Stimulated activated CD8-positive, alpha-beta memory T cell treated with anti-CD3 and anti-CD28 coated beads, Interleukin-4, amount 100 ng/mL, for 4 hours (primary cell): Measurements from ENCODE around the gene UBE2I.

Experiments
- DNase-seq, 2 donors: peaks; one replicate each; pipeline ENCODE4 v3.0.0-alpha.2; 2020; ENCODE audit warnings: low read depth in 2 of 2, low spot score in 1 of 2

UBE2I gene

DNA sequence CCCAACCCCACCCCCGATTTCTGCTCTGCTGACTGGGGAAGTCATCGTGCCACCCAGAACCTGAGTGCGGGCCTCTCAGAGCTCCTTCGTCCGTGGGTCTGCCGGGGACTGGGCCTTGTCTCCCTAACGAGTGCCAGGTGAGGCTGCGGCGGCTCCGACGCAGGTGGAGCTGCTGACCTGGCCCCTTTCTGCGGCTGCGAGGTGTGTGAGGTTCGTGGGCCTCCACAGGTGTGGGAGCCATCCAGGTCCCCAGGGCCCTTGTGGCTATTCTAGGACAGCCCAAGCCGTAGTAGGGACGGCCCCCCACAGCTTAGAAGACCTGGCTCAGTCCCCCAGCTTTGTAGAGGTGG, 3.0 kb downstream of the UBE2I start:
- DNase-seq: no peak

DNA sequence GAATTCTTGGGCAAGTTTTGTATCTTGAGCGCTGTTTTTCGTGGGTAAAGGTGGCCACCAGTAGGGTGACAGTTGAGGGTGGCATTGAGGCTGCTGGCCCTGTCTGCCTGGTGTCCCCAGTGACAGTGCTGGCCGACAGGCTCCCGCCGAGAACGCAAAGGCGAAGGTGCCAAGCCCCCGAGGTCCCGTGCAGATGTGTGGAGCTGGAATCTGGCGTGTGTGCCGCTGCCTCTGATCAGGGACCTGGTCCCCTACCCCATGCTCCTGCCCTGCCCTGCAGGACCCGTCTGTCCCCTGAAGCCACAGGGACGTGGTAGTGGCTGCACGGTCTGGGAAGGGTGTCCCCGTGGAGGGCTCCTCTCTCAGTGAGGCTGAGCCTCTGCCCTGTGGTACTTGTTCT, 3.5 kb downstream of the UBE2I start:
- no peak for DNase-seq

GRCh38 chr16:1313721-1314369, 4.4 kb downstream of the UBE2I start:
- DNase-seq: no peak

DNA sequence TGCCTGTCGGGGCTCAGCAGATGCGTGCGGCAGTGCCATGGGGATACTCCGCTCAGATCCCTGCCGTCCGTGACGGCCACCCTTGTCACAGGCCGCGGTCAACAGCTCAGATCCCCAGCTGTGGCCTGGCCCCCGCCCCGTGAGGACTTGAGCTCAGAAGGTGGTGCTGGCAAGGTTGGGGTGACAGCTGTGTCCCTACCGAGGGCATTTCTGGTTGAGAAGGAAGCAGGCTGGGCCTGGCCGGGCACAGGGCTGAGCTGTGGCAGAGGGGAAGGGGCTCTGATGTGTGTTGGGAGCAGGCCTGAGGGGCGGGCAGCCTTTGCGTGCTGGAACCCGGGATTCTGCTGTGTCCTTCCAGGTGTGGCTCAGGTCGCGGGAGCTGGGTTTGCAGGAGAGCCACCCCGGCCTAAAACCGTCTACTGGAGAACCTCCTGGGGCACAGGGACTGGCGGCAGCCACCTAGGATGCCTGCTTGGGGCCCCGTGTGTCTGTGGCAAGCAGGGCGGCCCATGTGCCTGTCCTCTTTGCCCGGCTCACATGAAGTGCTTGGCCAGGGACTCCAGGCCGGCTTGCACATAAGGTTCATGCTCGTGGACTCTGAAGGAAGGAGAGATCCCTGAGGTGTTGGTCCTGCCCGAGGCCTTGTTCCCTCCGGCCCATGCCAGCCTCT, 5.1 kb downstream of the UBE2I start:
- no peak for DNase-seq

DNA sequence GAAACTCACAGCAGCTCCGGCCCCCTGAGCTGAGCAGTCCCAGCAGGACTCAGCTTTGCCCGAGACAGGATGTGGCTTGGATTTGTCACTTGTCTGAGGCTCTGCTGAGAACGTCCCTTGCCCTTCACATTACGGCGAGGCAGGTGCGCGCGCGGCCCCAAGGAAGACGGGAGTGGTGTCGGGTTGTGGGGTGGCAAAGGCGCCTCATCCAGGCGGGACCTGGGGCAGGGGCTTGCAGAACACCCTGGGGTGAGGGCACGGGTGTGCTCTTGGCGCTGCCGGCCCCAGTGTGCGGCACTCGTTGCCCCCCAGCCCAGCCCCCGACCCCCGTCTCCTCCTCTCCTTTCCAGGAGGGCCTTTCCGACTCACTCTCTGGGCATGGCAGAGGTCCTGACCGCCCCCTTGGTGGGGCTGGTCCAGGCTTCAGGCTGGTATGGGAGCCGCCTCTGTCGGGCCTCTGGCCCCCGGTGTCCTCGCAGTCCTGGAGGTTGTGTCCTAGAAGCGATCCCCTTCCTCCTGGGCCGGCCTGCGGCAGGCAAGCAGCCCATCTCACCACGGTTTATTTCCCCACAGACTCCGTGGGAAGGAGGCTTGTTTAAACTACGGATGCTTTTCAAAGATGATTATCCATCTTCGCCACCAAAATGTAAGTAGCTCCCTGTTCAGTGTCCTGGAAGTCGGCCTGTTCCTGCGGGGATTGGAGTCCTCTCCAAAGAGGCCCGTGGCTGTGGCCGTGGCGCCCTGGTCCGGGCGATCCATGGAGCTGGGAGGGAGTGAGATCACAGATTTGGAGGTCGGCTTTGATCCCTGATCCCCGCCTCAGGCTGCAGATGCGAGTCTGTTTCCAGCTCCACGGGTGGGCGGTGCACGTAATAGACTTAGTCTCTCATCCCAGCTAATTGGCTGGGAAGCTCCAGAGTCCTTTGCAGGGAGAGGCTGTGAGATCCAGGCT, 5.9 kb downstream of the UBE2I start:
- no peak for DNase-seq

- no peak for DNase-seq
These were observed 6.6 kb downstream of the UBE2I start for GRCh38 chr16:1316033-1316405.

GRCh38 chr16:1317479-1318267, 8.2 kb downstream of the UBE2I start:
- no peak for DNase-seq

DNA sequence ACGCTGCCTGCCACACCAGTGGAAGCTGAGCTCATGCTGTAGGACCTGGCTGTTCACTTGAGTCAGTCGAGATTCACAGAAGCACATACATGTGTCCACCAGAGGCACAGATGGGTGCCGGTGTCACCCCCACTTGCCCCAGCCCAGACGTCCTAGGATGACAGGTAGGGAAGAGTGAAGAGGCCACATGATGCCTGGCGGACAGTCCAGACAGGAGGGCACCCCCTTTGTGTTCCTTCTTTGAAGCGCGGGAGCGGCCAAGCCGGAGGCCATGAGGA, 8.8 kb downstream of the UBE2I start:
- no peak for DNase-seq

- DNase-seq: no peak
These were observed 9.6 kb downstream of the UBE2I start for GRCh38 chr16:1319041-1319440.

- DNase-seq: no peak
These were observed 10.7 kb downstream of the UBE2I start for GRCh38 chr16:1320097-1320496.

- DNase-seq: no peak
These were observed 11.3 kb downstream of the UBE2I start for GRCh38 chr16:1320658-1321240.

GRCh38 chr16:1322407-1322806, 13.0 kb downstream of the UBE2I start:
- no peak for DNase-seq

DNA sequence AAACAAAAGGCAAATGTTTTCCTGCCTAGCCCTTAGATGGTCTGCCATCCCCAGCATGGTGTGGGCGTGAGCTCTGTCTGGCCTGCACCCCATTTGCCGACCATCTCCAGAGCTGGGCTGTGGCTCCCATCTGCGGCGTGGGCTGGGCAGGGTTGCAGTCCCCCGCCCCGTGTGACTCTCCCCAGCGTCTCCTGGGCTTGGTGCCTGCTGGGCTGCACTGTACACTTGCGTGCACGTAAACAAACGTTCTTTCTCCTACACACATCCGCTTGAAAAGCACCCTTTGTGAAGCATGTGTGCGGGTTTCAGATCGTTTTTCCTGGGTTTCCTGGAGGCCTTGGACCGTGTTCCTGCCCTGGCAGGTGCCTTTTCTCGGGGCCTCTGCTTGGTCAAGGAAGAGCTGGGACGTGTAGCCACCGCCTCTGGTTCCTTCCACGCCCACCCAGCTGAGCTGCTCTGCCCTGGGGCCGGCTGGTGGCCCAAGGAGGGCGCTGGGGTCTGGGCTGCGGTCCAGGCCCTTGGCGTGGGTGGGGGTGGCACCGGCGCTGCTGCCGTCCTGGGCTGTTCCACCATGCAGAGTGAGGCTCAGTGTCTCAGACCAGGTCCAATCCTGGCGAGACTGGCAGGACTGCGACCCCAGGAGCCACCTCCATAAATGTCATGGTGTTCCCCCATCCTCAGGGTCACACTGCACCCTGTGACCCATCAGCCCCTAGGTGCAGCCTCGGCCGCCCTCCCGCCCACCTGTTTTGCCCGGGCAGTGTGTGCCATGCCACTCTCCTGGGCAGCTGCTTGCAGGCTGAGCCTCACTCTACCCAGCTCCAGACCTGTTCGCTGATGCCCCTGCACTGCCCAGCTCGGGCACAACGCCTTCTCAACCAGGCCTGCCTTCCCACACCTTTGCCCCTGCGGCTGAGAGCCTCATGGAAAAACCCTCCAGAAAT, 14.1 kb downstream of the UBE2I start:
- DNase-seq: no peak

DNA sequence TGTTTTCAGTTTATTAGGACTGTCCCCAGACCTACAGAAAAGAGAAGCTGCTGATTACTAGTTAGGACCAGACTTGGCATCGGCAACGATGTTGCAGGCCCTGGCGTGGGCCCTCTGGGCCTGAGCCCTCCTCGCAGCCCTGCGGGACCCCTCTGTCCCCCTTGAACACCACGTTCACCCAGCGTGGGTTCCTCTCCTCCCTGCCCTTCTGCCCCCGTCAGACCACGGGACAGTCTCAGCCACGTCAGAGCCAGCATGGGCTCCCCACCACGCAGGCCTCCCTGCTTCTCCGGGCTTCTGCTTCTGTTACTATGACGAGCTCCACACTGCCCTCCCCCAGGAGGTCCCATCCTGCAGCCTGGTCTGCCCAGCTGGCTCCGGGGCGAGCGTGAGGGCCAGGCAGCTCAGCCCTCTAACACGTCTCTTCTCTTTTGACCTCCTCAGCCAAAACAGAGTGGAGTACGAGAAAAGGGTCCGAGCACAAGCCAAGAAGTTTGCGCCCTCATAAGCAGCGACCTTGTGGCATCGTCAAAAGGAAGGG, 14.9 kb downstream of the UBE2I start:
- no peak for DNase-seq

DNA sequence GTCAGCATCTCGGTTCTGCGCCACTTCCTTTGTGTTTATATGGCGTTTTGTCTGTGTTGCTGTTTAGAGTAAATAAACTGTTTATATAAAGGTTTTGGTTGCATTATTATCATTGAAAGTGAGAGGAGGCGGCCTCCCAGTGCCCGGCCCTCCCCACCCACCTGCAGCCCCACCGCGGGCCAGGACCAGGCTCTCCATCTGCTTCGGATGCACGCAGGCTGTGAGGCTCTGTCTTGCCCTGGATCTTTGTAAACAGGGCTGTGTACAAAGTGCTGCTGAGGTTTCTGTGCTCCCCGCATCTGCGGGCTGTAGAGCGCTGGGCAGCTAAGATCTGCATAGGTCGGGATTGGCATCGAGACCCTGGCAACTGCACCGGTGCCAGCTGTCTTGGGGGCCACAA, 15.8 kb downstream of the UBE2I start:
- no peak for DNase-seq

GRCh38 chr16:1325673-1326371, 16.4 kb downstream of the UBE2I start:
- no peak for DNase-seq

DNA sequence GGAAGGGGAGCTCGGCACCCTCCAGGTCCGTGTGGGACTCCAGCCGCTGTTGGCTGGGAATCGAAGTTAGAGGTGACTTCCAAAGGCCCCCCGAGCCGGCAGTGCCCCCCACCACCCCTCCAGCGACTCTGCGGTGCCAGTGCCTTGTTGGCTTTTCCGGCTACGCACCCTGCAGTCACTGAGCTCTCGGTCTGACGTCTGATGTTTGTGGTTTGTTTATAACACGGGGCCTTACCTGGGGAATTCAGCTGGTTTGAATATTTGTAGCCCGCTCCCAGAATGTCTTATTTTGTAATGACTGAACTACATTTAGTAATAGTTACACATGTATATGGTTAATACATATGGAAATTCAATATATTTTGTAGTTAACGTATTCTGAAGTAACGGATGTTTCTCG, 17.0 kb downstream of the UBE2I start:
- no peak for DNase-seq

DNA sequence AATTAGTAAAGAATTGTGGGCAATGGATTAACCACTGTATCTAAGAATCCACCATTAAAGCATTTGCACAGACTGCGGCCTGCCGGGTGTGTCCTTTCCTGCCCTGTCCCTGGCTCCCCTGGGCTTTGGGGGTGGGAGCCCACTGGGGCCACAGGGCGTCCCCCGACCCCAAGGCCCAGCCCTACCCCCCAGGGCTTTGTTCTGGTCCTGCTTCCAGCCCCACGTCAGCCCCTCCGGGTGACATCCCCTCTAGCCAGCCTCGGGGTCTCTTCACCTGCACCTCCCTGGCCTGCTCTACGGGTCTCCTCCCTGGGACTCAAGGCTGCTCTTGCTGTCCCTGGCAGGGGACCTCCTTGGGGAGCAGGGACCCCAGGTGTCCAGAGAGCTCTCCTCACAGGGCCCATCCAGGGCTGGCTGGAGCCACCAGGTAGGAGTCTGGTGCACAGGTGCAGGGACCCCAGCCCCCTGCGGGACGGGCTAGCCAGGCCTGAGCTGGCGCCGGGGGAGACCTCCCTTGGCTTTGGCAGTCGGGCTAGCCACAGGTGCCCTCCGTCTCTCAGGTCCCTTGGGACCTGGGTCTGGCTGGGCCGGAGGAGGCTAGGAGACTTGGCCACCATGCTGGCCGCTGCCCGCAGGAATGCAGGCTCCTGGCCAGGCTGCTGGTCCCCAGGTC, 17.6 kb downstream of the UBE2I start:
- no peak for DNase-seq

DNA sequence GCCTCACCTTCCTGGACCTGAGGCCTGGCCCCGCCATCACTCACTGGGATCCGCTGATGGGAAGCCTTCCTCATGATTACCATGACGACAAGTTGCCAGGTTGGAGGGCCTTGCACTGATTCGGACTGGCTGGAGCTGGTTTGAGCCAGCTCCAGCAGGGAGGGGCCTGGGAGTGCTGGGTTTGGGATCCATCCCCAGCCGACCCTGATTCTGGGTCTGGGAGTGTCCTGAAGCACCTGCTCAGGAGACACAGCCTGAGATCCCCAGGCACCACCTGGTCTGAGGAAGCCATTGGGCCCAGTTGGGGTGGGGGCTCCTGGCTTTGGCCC, 18.1 kb downstream of the UBE2I start:
- no peak for DNase-seq
